Measurements from ENCODE around the gene HDAC10.

HDAC10 gene

DNA sequence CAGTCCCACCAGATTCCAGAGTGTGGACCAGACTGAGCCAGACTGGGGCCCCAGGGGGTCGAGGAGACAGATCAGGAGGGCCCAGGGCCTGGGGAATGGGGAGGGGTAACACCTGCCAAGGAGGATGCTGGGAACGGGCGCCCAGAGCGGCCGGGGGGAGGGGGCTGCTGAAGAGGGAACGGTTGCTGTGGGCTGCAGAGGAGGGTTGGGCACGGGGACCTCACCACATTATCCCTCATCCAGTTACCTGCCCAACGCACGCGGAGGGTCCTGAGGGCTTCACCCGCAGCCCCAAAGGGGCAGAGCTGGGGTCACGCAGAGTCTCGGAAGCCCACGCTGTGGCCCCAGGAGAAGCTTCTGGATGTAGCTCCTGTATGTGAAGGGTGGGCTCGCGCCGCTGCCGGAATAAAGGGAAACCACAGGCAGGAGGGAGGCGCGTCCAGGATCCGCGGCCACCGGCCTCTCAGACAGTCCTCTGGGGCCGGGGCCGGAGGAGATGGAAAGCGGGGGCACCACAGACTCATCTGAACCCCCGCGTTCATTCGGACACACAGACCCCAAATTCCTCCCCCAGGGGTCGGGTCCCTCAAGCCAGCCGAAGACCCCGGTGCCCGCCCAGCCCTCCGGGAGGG, 51.1 kb downstream of the HDAC10 start:
- H3K4me1 ChIP-seq (ENCODE audit: control insufficient read depth in 1 of 2, insufficient read depth in 1 of 2, low read depth in 1 of 2, low read length in 1 of 2), result peaks cover 41% of the 10 kb centered on the region in 2 experiments
- peak overlapping the region; percentile 79 to 87 for H3K4me3 ChIP-seq (ENCODE audit: low read depth in 1 of 2, low read length in 1 of 2)
- H3K36me3 ChIP-seq, result peaks cover 47% of the 10 kb centered on the region
- no peaks in the 10 kb centered on the region for H3K27me3 ChIP-seq
- no peaks in the 10 kb centered on the region for H3K9me3 ChIP-seq
- TF ChIP-seq, protein P1, sequence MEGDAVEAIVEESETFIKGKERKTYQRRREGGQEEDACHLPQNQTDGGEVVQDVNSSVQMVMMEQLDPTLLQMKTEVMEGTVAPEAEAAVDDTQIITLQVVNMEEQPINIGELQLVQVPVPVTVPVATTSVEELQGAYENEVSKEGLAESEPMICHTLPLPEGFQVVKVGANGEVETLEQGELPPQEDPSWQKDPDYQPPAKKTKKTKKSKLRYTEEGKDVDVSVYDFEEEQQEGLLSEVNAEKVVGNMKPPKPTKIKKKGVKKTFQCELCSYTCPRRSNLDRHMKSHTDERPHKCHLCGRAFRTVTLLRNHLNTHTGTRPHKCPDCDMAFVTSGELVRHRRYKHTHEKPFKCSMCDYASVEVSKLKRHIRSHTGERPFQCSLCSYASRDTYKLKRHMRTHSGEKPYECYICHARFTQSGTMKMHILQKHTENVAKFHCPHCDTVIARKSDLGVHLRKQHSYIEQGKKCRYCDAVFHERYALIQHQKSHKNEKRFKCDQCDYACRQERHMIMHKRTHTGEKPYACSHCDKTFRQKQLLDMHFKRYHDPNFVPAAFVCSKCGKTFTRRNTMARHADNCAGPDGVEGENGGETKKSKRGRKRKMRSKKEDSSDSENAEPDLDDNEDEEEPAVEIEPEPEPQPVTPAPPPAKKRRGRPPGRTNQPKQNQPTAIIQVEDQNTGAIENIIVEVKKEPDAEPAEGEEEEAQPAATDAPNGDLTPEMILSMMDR (IDR thresholded peaks at IDR 0.05), result no peak
- peak overlapping the region; percentile 90 for H3K27ac ChIP-seq

DNA sequence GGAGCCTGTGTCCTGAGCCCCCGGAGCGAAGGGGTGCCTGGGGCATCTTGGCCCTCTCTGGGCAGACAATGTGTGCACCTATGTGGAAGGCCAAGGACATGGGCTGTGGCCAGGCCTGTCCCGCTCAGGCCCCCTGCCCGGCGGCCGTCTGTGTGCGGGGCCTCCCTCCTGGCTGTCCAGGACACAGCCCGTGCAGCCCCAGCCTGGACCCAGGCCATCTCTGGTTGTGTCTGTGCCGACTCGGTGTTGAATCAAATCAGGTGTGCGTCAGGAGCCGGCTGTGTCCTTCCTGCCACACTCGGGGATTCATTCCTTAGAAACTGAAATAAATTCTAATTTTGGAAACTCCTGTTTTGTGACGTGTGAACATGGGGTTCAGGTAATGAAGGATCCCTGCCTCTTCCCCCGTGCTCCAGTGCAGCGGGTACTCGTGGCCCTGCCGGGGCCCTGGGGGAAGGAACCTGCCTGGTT, 51.8 kb downstream of the HDAC10 start:
- TF ChIP-seq, protein P1 (IDR thresholded peaks at IDR 0.05), result no peak
- Histone ChIP-seq H3K36me3 (peaks cover 54% of the 10 kb centered on the region), H3K27me3 (no peaks in the 10 kb centered on the region), H3K27ac (peak overlapping the region; percentile 90), H3K9me3 (no peaks in the 10 kb centered on the region), H3K4me1 (ENCODE audit: control insufficient read depth in 1 of 2, insufficient read depth in 1 of 2, low read depth in 1 of 2, low read length in 1 of 2) (peaks cover 35% of the 10 kb centered on the region in 2 experiments), H3K4me3 (ENCODE audit: low read depth in 1 of 2, low read length in 1 of 2) (peak overlapping the region; percentile 79 to 87)

GRCh38 chr22:50198624-50199017, 52.4 kb downstream of the HDAC10 start:
- no peaks in the 10 kb centered on the region for H3K9me3 ChIP-seq
- H3K4me1 ChIP-seq (ENCODE audit: control insufficient read depth in 1 of 2, insufficient read depth in 1 of 2, low read depth in 1 of 2, low read length in 1 of 2), result peaks cover 29 to 34% of the 10 kb centered on the region in 2 experiments
- peaks cover 61% of the 10 kb centered on the region for H3K36me3 ChIP-seq
- H3K4me3 ChIP-seq (ENCODE audit: low read depth in 1 of 2, low read length in 1 of 2), result no peak overlapping the region
- H3K27me3 ChIP-seq, result no peaks in the 10 kb centered on the region
- H3K27ac ChIP-seq, result peak overlapping the region; percentile 90
- TF ChIP-seq, protein P1 (IDR thresholded peaks at IDR 0.05), result no peak

- H3K4me1 ChIP-seq (ENCODE audit: control insufficient read depth in 1 of 2, insufficient read depth in 1 of 2, low read depth in 1 of 2, low read length in 1 of 2), result peaks cover 34 to 35% of the 10 kb centered on the region in 2 experiments
- H3K36me3 ChIP-seq, result peaks cover 63% of the 10 kb centered on the region
- H3K27ac ChIP-seq, result peak overlapping the region; percentile 90
These were observed 53.0 kb downstream of the HDAC10 start for GRCh38 chr22:50197856-50198623.

GRCh38 chr22:50197000-50197800, 53.9 kb downstream of the HDAC10 start:
- Histone ChIP-seq H3K27me3 (no peaks in the 10 kb centered on the region), H3K9me3 (no peaks in the 10 kb centered on the region), H3K27ac (peak overlapping the region; percentile 18), H3K4me3 (ENCODE audit: low read depth in 1 of 2, low read length in 1 of 2) (no peak overlapping the region), H3K4me1 (ENCODE audit: control insufficient read depth in 1 of 2, insufficient read depth in 1 of 2, low read depth in 1 of 2, low read length in 1 of 2) (peaks cover 34 to 38% of the 10 kb centered on the region in 2 experiments), H3K36me3 (peaks cover 63% of the 10 kb centered on the region)
- TF ChIP-seq, protein P1 (IDR thresholded peaks at IDR 0.05), result no peak

More at GRCh38 chr22:50197856-50198623, 53.0 kb downstream of the HDAC10 start:
- Histone ChIP-seq H3K27me3 (no peaks in the 10 kb centered on the region), H3K9me3 (no peaks in the 10 kb centered on the region), H3K4me3 (ENCODE audit: low read depth in 1 of 2, low read length in 1 of 2) (no peak overlapping the region)
- TF ChIP-seq, protein P1 (IDR thresholded peaks at IDR 0.05), result no peak

All from neutrophil (primary cell).